Fibroblast of skin of left biceps (primary cell): ENCODE results near the gene TBC1D10A.
"Not testable (repeated sequence)": the region's sequence is repeated elsewhere in the genome, so short reads cannot be mapped to it uniquely, and the experiment has no call there.

ENCODE experiments used
- DNase-seq, 2 experiments: peaks; one replicate each; pipeline ENCODE4 v3.0.0-alpha.2; 2013; ENCODE audit warnings: low read depth in 2 of 2

The TBC1D10A gene

GRCh38 chr22:30347255-30347892 lies 20.6 kb upstream of the TBC1D10A start:
- no peak for DNase-seq

GRCh38 chr22:30344447-30345200 lies 17.9 kb upstream of the TBC1D10A start:
- DNase-seq = no peak

- DNase-seq = no peak
Measured at GRCh38 chr22:30340911-30341685, 14.4 kb upstream of the TBC1D10A start.

- DNase-seq = no peak
Measured at GRCh38 chr22:30338802-30339201, 12.1 kb upstream of the TBC1D10A start.

GRCh38 chr22:30338341-30338740 lies 11.6 kb upstream of the TBC1D10A start:
- DNase-seq = not testable (repeated sequence)

GRCh38 chr22:30337461-30337778 lies 10.7 kb upstream of the TBC1D10A start:
- DNase-seq = no peak

- DNase-seq = no peak
Measured at GRCh38 chr22:30336752-30337460, 10.2 kb upstream of the TBC1D10A start.

GRCh38 chr22:30335236-30335635 lies 8.5 kb upstream of the TBC1D10A start:
- no peak for DNase-seq

- DNase-seq = no peak
Measured at GRCh38 chr22:30334646-30335045, 7.9 kb upstream of the TBC1D10A start.

- no peak for DNase-seq
Measured at GRCh38 chr22:30333707-30334087, 7.0 kb upstream of the TBC1D10A start.

GRCh38 chr22:30332994-30333706 lies 6.4 kb upstream of the TBC1D10A start:
- no peak for DNase-seq

- no peak for DNase-seq
Measured at GRCh38 chr22:30332551-30332950, 5.8 kb upstream of the TBC1D10A start.

GRCh38 chr22:30328466-30329049 lies 1.8 kb upstream of the TBC1D10A start:
- DNase-seq = no peak

GRCh38 chr22:30327864-30328345 lies 1.2 kb upstream of the TBC1D10A start:
- DNase-seq = no peak

GRCh38 chr22:30326255-30326705 lies 461 bp downstream of the TBC1D10A start:
- DNase-seq = no peak

- DNase-seq = no peak
Measured at GRCh38 chr22:30325724-30326254, 952 bp downstream of the TBC1D10A start.

GRCh38 chr22:30325065-30325720 lies 1.5 kb downstream of the TBC1D10A start:
- no peak for DNase-seq

GRCh38 chr22:30324014-30324730 lies 2.6 kb downstream of the TBC1D10A start:
- DNase-seq = no peak

GRCh38 chr22:30323246-30323645 lies 3.5 kb downstream of the TBC1D10A start:
- no peak for DNase-seq
